Measurements from ENCODE around the gene MROH7.

MROH7 gene

DNA sequence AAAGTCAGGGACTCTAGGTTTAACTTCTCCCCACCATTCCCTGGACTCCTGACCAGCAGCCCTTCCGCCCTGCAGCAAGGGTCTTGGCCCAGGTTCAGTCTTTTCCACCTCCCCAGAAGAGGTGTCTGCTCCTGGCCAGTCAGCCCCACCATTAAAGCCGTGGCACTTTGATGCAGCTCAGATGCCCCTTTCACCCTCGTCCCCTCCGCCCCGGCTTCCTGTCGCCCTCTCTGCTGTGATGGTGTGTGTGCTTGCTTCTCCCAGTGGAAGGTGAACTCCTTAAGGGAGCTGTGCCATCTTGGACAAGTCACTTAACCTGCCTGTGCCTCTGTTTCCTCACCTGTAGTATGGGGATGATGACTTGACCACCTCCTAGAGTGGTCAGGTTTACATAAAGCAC is 56.3 kb downstream of the MROH7 start:
- DNase-seq (ENCODE audit: low read depth in 2 of 2) = no peak

DNA sequence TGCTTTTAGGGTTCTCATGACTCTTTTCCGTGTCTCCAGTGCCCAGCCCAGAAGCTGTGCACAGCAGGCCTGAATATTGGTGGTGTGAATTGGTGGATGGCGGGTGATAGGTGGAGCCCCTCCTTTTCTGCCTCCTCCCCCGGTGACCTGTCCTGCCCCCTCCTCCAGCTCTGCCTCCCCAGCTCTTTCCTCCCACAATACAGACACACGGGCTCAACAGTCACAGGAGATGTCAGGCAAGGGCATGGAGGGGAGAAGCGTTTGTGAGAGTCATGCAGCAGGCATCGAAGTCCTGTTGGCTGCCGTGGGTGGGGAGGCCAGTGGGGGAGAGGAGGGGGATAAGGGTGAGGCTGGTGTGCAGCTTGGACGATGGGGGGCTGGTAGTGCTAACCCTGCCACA is 56.8 kb downstream of the MROH7 start:
- no peak for DNase-seq (ENCODE audit: low read depth in 2 of 2)

DNA sequence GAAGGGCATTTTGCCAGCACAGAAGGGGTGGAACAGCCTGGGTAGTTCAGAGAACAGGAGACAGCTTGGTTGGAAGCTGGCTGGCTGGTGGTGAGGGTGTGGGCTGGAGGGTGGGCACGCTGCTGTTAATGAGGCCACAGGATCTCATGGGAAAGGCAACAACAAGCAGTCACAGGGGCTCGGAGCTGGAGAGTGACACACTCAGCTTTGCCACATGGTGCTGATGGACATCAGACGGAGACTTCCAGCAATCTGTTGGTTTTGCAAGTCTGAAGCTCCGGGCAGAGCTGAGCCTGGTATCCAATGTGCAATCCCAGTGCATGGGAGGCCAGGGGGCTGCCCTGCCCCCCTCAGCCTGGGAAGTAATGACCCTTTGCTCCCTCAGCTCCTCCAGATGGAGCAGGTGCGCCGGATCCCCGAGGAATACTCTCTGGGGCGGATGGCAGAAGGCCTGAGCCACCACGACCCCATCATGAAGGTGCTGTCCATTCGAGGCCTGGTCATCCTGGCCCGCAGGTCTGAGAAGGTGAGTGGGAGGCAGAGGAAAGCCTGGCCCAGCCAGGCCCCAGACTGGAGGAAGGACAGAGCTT is 58.4 kb downstream of the MROH7 start:
- DNase-seq (ENCODE audit: low read depth in 2 of 2) = no peak

DNA sequence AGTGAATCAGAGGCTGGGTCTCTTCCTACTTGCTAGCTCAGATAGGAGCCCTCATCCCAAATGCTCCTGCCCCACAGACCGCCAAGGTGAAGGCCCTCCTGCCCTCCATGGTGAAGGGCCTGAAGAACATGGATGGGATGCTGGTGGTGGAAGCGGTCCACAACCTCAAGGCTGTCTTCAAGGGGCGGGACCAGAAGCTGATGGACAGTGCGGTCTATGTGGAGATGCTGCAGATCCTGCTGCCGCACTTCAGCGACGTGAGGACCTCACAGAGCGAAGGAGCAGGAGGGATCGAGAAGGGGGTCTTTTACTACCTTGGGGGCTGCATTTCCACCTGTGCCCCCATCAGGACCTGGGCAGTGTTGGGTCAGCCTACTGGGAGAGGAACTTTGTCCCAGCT is 59.5 kb downstream of the MROH7 start:
- DNase-seq (ENCODE audit: low read depth in 2 of 2) = no peak

DNA sequence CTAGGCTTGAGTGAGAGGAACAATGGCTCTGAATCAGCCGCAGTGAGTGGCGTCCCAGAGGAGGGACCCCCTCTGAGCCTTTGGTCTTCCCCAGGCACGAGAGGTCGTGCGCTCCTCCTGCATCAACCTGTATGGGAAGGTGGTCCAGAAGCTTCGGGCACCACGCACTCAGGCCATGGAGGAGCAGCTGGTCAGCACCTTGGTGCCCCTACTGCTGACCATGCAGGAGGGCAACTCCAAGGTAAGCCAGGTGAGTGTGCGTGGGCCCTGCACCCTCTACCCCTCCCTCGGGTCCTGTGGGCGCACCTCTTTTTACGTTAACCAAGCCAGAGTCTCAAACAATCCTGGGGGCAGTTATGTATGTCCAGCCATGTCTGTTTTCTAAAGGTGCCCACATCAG is 60.4 kb downstream of the MROH7 start:
- no peak for DNase-seq (ENCODE audit: low read depth in 2 of 2)

DNA sequence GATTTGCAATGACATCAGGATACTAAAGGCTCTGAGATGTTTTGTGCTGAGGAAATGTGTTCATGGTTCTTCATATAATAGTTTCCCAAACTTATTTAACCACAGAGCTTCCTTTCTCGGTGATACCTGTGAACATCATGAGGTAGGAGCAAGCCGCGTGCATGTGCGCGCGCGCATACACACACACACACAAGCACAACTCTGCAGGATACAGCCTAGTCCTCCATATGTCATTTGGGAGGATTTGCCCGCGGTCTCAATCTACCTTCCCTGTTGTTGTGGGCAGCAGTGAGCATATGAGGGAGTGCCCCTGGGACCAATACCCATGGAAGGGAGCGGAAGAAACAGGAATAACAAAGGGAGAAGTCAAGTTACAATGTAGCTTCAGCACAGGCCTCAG is 61.9 kb downstream of the MROH7 start:
- DNase-seq (ENCODE audit: low read depth in 2 of 2) = no peak

DNA sequence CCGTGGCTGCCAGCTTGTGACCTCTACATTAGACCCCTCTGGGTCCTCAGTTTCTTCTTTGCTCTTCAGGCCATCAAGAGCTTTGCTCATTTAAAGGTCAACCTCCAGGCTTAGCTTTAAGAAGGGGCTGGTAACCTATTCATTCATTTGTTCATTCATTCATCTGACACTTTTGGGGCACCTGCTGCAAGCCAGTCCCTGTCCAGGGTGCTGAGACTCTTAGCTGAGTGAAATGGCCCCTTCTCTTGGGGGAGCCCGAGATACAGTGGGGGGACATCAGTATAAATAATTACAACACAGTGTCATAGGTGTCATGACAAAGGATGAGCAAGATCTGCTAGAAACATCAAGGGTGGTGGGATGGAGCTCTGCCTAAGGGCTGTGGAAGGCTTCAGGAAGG is 63.6 kb downstream of the MROH7 start:
- no peak for DNase-seq (ENCODE audit: low read depth in 2 of 2)

DNA sequence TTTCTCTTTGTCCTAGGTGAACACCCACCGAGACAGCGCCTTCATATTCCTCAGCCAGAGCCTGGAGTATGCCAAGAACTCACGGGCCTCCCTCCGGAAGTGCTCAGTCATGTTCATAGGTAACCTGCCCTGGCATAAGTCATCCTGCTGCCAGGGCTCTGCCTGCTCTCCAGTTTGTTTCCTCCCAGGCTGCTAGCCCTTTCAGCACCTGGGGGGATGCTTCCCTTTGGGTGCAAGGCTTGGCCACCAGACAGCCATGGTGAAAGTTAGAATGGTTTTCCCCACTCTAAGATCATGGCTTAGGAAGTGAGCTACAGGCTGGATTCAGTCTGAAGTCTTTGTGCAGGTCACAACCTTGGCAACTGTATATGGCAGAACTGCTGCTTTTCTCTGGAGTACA is 64.8 kb downstream of the MROH7 start:
- DNase-seq (ENCODE audit: low read depth in 2 of 2) = no peak

DNA sequence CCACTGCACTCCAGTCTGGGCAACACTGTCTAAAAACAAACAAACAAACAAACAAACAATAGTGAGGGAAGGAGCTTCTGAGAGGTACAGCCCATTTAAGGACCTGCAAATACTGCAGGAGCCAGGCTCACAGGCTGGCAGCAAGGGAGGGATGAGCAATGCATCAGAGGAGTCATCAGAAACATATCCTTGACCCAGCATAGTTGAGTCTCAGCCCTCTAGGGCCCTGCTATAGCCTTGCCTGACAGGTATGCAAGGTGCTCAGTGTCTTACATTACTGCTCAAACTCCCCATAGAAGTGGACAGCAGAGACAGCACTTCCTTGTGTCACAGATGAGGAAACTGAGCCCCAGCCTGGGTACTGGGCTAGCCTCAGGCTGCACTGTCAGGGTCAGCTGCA is 66.8 kb downstream of the MROH7 start:
- no peak for DNase-seq (ENCODE audit: low read depth in 2 of 2)

DNA sequence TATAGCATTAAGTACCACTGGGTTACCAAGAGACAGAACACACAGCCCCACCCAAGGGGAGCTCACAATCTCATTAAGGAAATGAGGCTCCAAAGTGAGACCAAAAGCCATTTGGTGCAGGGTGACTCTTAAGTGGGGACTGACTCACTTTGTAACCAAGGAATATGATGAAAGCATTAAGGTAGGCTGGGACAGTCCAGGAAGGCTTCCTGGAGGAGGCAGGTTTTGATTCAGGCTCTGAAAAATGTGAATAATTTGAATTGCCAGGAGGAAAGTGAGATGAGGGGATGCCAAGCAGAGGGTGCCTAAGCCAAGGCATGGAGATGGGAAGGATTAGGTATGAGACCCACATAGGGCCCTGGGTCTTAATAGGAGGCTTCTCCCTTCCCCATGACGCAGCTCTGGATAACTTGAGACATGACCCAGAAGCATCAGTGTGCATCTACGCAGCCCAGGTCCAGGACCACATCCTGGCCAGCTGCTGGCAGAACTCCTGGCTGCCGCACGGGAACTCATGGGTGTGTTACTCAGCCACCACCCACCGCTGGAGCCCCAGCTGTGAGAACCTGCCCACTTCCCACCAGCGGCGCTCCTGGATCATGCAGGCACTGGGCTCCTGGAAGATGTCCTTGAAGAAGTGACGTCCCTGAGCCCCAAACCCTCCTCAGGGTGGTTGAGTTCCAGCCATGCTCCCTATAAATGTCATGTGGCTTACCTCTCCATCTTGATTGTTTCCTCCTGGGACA is 68.1 kb downstream of the MROH7 start:
- DNase-seq (ENCODE audit: low read depth in 2 of 2) = no peak

DNA sequence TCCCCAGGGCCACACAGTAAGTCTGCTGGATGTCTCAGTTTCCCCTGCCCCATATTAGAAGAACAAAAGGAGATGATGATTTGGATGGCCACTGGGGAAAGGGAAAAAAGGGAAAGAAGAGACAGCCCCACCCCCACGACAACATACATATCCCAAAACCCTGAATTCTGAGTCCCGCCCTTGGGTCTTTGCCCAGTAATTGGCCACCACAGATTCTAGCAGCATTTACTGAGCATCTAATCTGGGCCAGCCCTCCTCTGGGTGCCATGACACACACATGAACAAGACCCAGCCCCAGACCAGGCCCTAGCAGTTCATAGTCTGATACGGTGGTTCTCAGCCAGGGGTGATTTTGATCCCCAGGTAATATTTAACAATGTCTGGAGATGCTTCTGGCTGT is 68.8 kb downstream of the MROH7 start:
- DNase-seq (ENCODE audit: low read depth in 2 of 2) = no peak

DNA sequence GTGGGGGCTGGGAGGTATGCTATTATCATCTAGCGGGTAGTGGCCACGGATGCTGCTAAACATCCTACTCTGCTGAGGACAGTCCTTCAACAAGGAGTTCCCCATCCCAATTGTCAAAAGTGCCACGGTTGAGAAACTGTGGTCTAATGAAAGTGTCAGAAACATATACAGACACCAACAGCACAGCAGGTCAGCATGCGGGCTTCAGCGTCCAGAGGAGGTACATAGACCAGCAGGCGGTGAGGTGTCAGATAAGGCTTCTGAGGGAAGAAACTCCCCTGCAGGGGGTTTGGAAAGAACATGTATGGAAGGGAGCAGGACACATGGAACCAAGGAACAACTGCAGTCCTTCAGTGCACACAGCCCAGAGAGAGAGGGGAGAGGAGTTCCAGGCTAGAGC is 69.3 kb downstream of the MROH7 start:
- no peak for DNase-seq (ENCODE audit: low read depth in 2 of 2)

DNA sequence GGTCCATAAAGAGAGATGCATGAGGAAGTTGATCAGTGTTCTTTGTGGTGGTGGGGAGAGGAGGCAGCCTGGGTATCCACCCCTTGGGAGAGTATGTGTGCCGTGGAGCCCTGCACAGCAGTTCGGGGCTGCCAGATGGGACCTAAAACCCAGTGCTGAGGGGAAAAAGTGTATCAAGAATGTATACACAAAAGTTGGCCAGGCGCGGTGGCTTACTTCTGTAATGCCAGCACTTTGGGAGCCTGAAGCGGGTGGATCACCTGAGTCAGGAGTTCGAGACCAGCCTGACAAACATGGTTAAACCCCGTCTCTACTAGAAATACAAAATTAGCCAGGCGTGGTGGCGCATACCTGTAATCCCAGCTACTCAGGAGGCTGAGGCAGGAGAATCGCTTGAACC is 70.0 kb downstream of the MROH7 start:
- no peak for DNase-seq (ENCODE audit: low read depth in 2 of 2)

DNA sequence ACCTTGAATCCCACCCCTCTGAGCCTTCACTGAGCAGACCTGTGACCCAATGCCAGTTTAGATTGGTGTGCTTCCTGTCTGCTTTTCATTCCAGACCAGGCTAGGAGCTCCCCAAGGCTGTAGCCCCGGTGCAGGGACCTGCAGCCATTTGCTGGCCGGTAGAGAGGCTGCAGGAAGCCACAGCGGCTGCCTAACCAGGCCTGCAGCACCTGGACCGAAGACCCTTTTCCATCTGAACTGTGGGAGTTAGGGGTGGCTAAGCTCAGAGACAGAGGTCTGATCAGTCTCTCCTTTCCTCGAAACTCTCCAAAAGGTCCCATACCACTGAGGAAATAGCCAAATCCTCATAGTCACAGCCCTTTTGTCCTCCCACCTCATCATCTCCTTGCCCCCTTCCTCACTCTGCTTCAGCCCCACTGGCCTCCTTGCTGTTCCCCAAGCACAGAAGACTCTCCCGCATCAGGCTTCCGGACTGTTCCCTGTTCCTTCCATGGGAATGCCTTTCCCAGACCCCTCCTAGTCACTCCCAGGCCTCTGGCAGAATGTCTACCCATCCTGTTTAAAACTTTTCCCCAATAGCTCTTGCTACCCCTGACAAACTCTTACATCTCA is 73.4 kb downstream of the MROH7 start:
- no peak for DNase-seq (ENCODE audit: low read depth in 2 of 2)

DNA sequence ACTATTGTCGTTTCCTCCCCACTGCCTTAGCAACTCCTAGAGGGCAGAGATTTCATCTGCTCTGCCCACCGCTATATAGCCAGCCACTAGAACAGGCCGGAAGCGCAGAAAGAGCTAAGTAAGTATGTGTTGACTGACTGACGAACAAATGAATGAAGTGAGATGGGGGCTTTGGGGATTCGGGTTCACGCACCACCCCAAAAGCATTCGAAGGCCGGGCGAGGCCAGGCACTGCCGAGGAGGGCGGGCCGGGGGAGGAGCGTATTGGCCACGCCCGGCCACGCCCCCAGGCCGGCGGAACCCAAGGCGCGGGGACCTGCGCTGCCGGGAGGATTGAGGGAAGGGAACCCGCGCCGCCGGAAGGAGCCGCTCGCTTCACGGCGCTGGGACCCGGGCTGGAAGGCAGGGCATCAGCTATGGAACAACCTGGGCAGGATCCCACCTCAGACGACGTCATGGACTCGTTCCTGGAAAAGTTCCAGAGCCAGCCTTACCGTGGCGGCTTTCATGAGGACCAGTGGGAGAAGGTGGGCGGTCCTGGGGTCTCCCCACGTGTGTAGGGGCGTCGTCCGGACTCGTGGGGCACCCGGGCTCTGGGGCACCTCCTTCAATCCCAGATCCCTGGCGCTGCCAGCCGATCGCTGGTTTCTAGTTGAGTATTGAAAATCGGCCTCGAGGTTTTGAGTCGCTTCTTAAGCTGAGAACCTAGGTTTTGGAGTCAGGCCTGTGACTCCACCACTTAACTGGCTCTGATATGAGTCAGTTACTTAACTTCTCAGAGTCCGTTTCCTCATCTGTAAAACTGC is 74.1 kb downstream of the MROH7 start, which contains the start of gene TTC4:
Gene TTC4 (plus strand): TSS at position 369 of the 806 bp plus-strand sequence. CDS start 48 bp downstream, at position 417.
- DNase-seq (ENCODE audit: low read depth in 2 of 2) = peak; percentile 76 to 83

DNA sequence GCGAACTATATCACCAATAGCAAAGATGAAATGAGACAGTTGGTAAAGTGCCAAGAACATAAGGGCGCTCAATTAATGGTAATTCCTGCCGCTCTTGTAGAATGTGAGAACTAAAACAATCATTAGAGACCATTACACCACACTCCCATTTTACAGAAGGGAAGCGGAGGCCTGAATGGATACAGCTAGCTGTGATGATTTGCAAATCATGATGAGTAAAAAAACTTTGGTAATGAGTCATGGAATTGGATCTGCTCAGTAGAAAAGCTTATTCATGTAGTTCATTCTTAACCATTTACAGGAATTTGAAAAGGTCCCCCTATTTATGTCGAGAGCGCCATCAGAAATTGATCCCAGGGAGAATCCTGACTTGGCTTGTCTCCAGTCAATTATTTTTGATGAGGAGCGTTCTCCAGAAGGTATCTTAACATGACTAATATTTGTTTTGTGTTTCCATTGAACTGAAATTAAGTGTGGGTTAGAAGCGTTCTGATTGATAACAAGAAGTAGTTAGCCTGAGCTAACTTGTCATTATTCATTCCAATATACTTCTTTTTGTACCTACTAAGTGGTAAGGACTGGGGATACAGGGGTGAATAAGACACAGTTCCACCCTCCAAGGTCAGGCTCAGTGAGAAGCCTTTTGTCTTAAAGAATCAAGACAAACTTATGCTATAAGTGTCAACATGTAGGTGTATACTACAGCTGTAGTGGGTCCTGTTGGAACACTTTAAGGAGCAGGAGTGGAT is 74.9 kb downstream of the MROH7 start:
- DNase-seq (ENCODE audit: low read depth in 2 of 2) = peak; percentile 6 to 9

DNA sequence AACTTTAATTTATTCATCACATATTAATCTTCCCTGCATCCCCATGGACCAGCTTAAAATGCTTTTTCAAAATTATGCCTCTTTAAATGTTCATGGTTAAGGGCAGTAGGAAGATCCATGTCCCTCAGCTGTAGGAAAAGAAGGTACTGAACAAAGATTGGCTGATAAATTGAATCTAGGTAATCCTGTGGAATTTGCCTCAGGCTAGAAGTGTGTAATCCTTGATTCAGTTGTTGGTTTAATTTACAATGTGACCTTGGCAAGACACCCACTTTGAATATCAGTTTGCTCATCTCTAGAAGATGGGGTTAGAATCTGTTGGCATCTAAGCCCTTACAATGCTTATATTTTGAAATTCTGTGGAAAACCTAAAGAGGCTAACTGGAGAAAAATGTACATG is 80.1 kb downstream of the MROH7 start:
- DNase-seq (ENCODE audit: low read depth in 2 of 2) = no peak

DNA sequence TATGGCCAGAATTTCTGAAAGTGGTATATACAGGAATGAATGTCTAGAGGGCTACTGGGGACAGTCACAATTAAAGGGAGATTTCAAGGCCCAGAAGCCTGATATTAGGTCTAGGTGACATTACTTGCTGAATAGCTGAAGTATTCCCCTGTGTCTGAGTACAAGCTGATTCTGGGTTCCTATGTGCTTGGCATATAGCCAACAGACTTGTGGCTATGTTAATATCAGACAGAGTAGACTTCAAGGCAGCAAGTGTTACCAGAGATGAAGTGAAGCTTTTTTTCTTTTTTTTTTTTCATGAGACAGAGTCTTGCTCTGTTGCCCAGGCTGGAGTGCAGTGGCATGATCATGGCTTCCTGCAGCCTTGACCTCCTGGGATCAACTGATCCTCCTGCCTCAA is 82.4 kb downstream of the MROH7 start:
- no peak for DNase-seq (ENCODE audit: low read depth in 2 of 2)

DNA sequence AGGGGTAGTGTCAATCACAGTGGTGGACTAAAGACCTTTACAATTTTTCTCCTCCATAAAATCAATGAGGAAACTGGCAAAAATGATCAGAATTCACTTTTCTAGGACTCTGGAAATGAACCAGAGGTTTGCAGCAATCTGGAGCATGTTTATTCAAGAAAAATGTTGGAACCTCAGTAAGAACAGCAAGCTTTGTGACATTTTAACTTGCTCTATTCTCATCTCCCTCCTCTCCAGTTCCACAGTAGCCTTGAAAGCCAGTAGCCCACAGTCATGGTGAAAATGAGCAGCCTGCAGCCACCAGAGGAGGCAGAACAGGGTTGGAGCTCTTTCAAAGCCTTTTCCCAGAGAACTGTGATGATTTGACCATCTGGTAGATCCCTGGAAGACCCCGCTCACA is 83.2 kb downstream of the MROH7 start:
- no peak for DNase-seq (ENCODE audit: low read depth in 2 of 2)

DNA sequence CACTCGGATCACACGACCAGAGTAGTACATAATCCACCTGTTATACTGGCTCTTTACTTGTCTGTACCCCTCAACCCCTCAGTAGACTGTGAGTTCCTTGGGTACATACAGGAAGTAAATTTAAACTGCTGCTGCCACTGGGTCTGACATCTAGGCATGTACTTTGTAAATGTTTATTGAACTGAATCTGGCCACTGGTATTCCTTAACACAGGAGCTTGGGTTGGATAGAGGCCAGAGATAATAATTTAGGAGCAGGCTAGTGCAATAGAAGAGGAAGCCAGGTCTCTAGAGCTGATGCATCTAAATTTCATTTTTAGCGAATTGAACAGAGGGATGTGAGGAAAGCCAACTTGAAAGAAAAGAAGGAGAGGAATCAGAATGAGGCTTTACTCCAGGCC is 86.4 kb downstream of the MROH7 start:
- DNase-seq (ENCODE audit: low read depth in 2 of 2) = no peak

DNA sequence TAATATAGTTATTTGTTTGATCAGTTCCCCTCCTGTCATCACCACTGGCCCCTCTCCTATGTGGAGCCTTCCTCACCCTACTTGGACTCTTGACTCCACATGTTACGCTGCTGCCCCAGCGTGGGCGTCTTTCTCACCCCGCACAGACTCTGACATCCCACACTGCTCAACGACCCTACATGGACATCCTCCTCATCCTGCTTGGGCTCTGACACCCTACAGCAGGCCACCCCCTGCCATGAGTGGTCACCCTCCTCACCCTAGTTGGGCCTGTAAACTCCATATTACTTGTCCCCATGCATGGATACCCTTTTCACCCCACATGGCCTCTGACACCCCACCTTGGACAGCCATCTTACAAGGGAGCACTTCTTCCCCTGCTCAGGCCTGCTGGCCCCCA is 95.1 kb downstream of the MROH7 start:
- DNase-seq (ENCODE audit: low read depth in 2 of 2) = no peak

DNA sequence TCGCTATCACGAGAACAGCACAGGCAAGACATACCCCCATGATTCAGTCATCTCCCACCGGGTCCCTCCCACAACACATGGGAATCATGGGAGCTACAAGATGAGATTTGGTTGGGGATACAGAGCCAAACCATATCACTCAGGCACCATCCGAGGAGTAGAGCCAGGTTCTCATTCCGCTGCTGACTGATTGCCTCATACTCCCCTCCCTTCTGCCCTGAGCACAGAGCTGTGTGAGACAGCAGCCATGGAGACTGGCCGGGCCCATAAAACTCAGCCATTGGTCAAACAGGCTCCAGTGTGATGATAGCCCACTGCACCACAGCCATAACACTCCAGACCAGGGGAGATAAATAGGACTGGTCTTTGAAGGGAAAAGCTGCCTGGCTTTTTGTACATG is 96.7 kb downstream of the MROH7 start:
- no peak for DNase-seq (ENCODE audit: low read depth in 2 of 2)
